ENCODE results near the gene GNLY.
A peak's percentile ranks its signal among the peaks of the same experiment; 100 is the strongest.

GNLY gene

DNA sequence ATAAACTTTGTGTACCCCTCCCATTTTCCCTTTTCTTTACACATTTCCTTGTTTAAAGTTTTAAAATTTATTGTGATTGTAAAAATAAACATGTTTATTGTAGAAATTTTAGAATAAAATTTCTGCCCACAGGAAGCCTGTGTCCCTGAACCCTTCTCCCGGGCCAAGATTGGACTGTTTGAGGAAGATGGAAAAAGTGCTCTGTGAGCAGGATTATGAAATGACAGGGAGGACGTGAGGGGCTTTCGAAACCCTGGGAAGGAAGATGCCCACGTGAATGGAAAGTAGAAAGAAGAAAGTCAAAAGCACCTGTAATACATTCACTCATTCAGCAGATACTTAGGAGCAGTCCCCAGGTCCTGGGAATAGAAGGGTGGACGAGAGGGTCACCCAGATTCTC, 34.2 kb downstream of the GNLY start:
- TF ChIP-seq, protein P1, sequence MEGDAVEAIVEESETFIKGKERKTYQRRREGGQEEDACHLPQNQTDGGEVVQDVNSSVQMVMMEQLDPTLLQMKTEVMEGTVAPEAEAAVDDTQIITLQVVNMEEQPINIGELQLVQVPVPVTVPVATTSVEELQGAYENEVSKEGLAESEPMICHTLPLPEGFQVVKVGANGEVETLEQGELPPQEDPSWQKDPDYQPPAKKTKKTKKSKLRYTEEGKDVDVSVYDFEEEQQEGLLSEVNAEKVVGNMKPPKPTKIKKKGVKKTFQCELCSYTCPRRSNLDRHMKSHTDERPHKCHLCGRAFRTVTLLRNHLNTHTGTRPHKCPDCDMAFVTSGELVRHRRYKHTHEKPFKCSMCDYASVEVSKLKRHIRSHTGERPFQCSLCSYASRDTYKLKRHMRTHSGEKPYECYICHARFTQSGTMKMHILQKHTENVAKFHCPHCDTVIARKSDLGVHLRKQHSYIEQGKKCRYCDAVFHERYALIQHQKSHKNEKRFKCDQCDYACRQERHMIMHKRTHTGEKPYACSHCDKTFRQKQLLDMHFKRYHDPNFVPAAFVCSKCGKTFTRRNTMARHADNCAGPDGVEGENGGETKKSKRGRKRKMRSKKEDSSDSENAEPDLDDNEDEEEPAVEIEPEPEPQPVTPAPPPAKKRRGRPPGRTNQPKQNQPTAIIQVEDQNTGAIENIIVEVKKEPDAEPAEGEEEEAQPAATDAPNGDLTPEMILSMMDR (IDR thresholded peaks at IDR 0.05; ENCODE audit: borderline replicate concordance, insufficient read depth, low read depth, low read length): no peak
- H3K4me3 ChIP-seq (ENCODE audit: low read depth, low read length): no peak overlapping the region

DNA sequence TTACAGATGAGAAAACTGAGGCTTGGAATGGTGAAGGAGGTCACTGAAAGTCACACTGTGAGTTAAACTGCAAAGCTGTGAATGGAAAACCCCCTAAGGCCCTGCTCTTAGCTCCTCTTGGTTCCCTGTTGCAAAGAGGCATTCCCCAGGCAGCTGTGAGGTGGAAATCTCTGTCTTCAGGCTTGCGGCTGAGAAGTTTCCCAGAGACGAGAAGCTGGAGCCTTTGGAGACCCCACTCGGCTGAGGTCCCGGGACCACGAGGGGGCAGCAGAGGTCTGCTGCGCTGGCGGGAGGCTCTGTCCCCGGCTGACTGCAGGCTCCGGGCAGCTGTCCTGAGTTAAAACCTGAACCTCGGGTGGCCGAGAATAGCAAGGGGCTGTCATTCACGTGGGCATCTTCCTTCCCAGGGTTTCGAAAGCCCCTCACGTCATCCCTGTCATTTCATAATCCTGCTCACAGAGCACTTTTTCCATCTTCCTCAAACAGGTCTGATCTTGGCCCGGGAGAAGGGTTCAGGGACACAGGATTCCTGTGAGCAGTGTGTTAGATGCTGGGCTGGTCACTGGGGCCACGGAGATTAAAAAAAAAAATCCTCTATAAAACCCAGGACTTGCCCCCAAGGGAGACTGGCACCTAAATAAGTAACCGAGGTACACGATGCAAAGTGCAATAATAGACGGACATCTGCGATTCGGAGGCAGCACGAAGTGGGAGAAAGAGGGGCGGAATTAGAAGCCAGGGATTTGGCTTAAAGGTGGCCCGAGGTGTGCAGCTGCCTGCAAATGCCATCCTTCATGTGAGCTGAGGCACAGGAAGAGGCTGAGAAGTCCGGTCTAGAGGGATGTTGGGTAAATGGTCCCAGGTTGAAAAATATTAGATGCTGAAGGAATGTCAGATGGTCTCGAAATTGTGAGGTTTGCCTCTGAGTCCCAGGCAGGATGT, 35.0 kb downstream of the GNLY start:
- TF ChIP-seq, protein P1 (IDR thresholded peaks at IDR 0.05; ENCODE audit: borderline replicate concordance, insufficient read depth, low read depth, low read length): peak; percentile 99
- no peak overlapping the region for H3K4me3 ChIP-seq (ENCODE audit: low read depth, low read length)

GRCh38 chr2:85729825-85730510, 35.8 kb downstream of the GNLY start:
- H3K4me3 ChIP-seq (ENCODE audit: low read depth, low read length): no peak overlapping the region
- TF ChIP-seq, protein P1 (IDR thresholded peaks at IDR 0.05; ENCODE audit: borderline replicate concordance, insufficient read depth, low read depth, low read length): no peak

- no peak overlapping the region for H3K4me3 ChIP-seq (ENCODE audit: low read depth, low read length)
- TF ChIP-seq, protein P1 (IDR thresholded peaks at IDR 0.05; ENCODE audit: borderline replicate concordance, insufficient read depth, low read depth, low read length): no peak
These were observed 36.6 kb downstream of the GNLY start for GRCh38 chr2:85730686-85731230.

GRCh38 chr2:85731606-85732005, 37.4 kb downstream of the GNLY start:
- TF ChIP-seq, protein P1 (IDR thresholded peaks at IDR 0.05; ENCODE audit: borderline replicate concordance, insufficient read depth, low read depth, low read length): no peak
- no peak overlapping the region for H3K4me3 ChIP-seq (ENCODE audit: low read depth, low read length)

DNA sequence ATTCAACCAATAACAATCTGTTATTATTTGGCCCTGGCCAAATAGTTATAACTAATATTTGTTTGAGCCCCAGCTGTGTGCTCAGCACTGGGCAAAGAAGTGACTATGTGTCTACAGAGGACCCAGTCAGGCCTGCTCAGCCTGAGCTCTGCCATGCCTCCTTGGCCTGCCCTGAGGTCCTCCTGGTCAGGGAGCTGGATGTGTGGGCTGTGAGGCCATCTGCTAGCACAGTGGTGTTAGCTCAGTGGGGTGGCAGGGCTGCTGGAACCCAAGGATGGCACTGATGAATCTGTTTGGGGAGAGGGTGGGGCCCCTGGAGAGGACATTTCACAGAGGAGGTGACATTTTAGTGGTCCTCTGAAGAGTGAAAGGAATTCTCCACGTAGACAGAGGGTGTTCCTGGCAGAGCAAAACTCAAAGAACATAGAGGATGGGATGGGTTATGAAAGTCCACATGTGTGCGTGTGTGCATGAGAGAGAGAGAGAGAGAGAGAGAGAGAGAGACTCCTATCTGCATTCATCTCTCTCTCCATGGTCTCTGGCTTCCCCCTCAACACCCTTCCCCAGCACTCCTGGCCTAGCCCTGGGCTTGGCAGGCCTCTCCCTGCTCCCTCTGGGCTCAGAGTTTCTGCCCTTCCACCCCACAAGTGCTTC, 38.4 kb downstream of the GNLY start:
- TF ChIP-seq, protein P1 (IDR thresholded peaks at IDR 0.05; ENCODE audit: borderline replicate concordance, insufficient read depth, low read depth, low read length): no peak

More for the DNA sequence above, 38.4 kb downstream of the GNLY start:
- no peak overlapping the region for H3K4me3 ChIP-seq (ENCODE audit: low read depth, low read length)

Data from GM12875 (cell line).